Measurements from ENCODE around the gene CFAP100. TPM values are rescaled to one million over a fixed set of nuclear protein-coding genes. Genes with fewer than 3 reads are reported as not detected.

Gene CFAP100
- total RNA-seq, 1 donor from 2014 or later, result not detected

GRCh38 chr3:126419886-126420786 is 25.4 kb downstream of the CFAP100 start:
- intact Hi-C loops (cut with micrococcal nuclease), result no loop called here

- intact Hi-C loops (cut with micrococcal nuclease), result no loop called here
These were observed 26.9 kb downstream of the CFAP100 start for GRCh38 chr3:126421573-126422119.

- intact Hi-C loops (cut with micrococcal nuclease), result no loop called here
These were observed 27.4 kb downstream of the CFAP100 start for GRCh38 chr3:126422121-126422520.

GRCh38 chr3:126422571-126423091 is 27.9 kb downstream of the CFAP100 start:
- intact Hi-C loops (cut with micrococcal nuclease), result no loop called here

- intact Hi-C loops (cut with micrococcal nuclease), result no loop called here
These were observed 28.7 kb downstream of the CFAP100 start for GRCh38 chr3:126423191-126424038.

GRCh38 chr3:126424039-126424717 is 29.5 kb downstream of the CFAP100 start:
- intact Hi-C loops (cut with micrococcal nuclease), result no loop called here

GRCh38 chr3:126424751-126425150 is 30.0 kb downstream of the CFAP100 start:
- intact Hi-C loops (cut with micrococcal nuclease), result no loop called here

- intact Hi-C loops (cut with micrococcal nuclease), result no loop called here
These were observed 36.4 kb downstream of the CFAP100 start for GRCh38 chr3:126431103-126431534.

GRCh38 chr3:126432361-126433104 is 37.8 kb downstream of the CFAP100 start:
- intact Hi-C loops (cut with micrococcal nuclease), result no loop called here

GRCh38 chr3:126433105-126433430 is 38.4 kb downstream of the CFAP100 start:
- intact Hi-C loops (cut with micrococcal nuclease), result no loop called here

- intact Hi-C loops (cut with micrococcal nuclease), result no loop called here
These were observed 39.0 kb downstream of the CFAP100 start for GRCh38 chr3:126433496-126434263.

- intact Hi-C loops (cut with micrococcal nuclease), result no loop called here
These were observed 39.5 kb downstream of the CFAP100 start for GRCh38 chr3:126434264-126434590.

- intact Hi-C loops (cut with micrococcal nuclease), result no loop called here
These were observed 40.3 kb downstream of the CFAP100 start for GRCh38 chr3:126434931-126435411.

GRCh38 chr3:126435456-126436315 is 41.0 kb downstream of the CFAP100 start:
- intact Hi-C loops (cut with micrococcal nuclease), result no loop called here

- intact Hi-C loops (cut with micrococcal nuclease), result no loop called here
These were observed 42.4 kb downstream of the CFAP100 start for GRCh38 chr3:126436826-126437717.

GRCh38 chr3:126438186-126438585 is 43.5 kb downstream of the CFAP100 start:
- intact Hi-C loops (cut with micrococcal nuclease), result no loop called here

GRCh38 chr3:126438746-126439145 is 44.0 kb downstream of the CFAP100 start:
- intact Hi-C loops (cut with micrococcal nuclease), result no loop called here
